HG03108 (cell line): Measurements from ENCODE around the gene SLC47A2.
"Not testable (repeated sequence)": the region's sequence is repeated elsewhere in the genome, so short reads cannot be mapped to it uniquely, and the experiment has no call there.

Experiments used
- ATAC-seq: cut with Tn5 transposase; IDR thresholded peaks from one replicate; pipeline ENCODE4 v1.9.1; 2021; ENCODE audit warnings: moderate library complexity; ENCODE audit not compliant: unreplicated experiment

SLC47A2 gene

GRCh38 chr17:19716108-19717030 lies at the start of gene SLC47A2:
TSS of gene SLC47A2 (minus strand) at chr17:19716584. CDS start at chr17:19716555, 29 bp downstream.
- ATAC-seq: no peak

- ATAC-seq: no peak
Observed at GRCh38 chr17:19766016-19766415, 49.6 kb upstream of the SLC47A2 start.

- not testable (repeated sequence) for ATAC-seq
Observed at GRCh38 chr17:19763991-19764390, 47.6 kb upstream of the SLC47A2 start.

- ATAC-seq: no peak
Observed at GRCh38 chr17:19763416-19763815, 47.0 kb upstream of the SLC47A2 start.

- no peak for ATAC-seq
Observed at GRCh38 chr17:19762515-19762961, 46.2 kb upstream of the SLC47A2 start.

GRCh38 chr17:19760746-19761145 lies 44.4 kb upstream of the SLC47A2 start:
- no peak for ATAC-seq

- ATAC-seq: no peak
Observed at GRCh38 chr17:19759568-19760549, 43.5 kb upstream of the SLC47A2 start.

GRCh38 chr17:19757536-19758180 lies 41.3 kb upstream of the SLC47A2 start:
- ATAC-seq: no peak

GRCh38 chr17:19756546-19756945 lies 40.2 kb upstream of the SLC47A2 start:
- no peak for ATAC-seq

GRCh38 chr17:19755821-19756510 lies 39.6 kb upstream of the SLC47A2 start:
- ATAC-seq: peak; percentile 39

GRCh38 chr17:19755392-19755791 lies 39.0 kb upstream of the SLC47A2 start:
- no peak for ATAC-seq

- ATAC-seq: no peak
Observed at GRCh38 chr17:19753661-19754463, 37.5 kb upstream of the SLC47A2 start.

GRCh38 chr17:19753051-19753509 lies 36.7 kb upstream of the SLC47A2 start:
- no peak for ATAC-seq

- ATAC-seq: no peak
Observed at GRCh38 chr17:19752216-19753050, 36.0 kb upstream of the SLC47A2 start.

GRCh38 chr17:19750835-19751234 lies 34.5 kb upstream of the SLC47A2 start:
- ATAC-seq: no peak

- ATAC-seq: no peak
Observed at GRCh38 chr17:19750020-19750572, 33.7 kb upstream of the SLC47A2 start.

- no peak for ATAC-seq
Observed at GRCh38 chr17:19748807-19749193, 32.4 kb upstream of the SLC47A2 start.
